ENCODE results near the gene TBX15.

Gene TBX15

GRCh38 chr1:119001181-119002027 is 13.3 kb upstream of the TBX15 start:
- DNase-seq = no peak

GRCh38 chr1:119000371-119001180 is 12.4 kb upstream of the TBX15 start:
- no peak for DNase-seq

- DNase-seq = no peak
Observed at GRCh38 chr1:118999348-119000071, 11.4 kb upstream of the TBX15 start.

- no peak for DNase-seq
Observed at GRCh38 chr1:118998171-118998570, 10.0 kb upstream of the TBX15 start.

- DNase-seq = no peak
Observed at GRCh38 chr1:118997225-118997624, 9.1 kb upstream of the TBX15 start.

- no peak for DNase-seq
Observed at GRCh38 chr1:118995312-118996016, 7.3 kb upstream of the TBX15 start.

GRCh38 chr1:118993700-118994026 is 5.5 kb upstream of the TBX15 start:
- no peak for DNase-seq

- no peak for DNase-seq
Observed at GRCh38 chr1:118992868-118993699, 4.9 kb upstream of the TBX15 start.

- DNase-seq = no peak
Observed at GRCh38 chr1:118992237-118992825, 4.2 kb upstream of the TBX15 start.

- no peak for DNase-seq
Observed at GRCh38 chr1:118991448-118991847, 3.3 kb upstream of the TBX15 start.

- DNase-seq = no peak
Observed at GRCh38 chr1:118990513-118991152, 2.5 kb upstream of the TBX15 start.

GRCh38 chr1:118989878-118990378 is 1.8 kb upstream of the TBX15 start:
- DNase-seq = no peak

GRCh38 chr1:118989006-118989815 is 1.1 kb upstream of the TBX15 start:
- DNase-seq = no peak

- DNase-seq = no peak
Observed at GRCh38 chr1:118987468-118988185, 516 bp downstream of the TBX15 start.

- no peak for DNase-seq
Observed at GRCh38 chr1:118986555-118987467, 1.3 kb downstream of the TBX15 start.

GRCh38 chr1:118985640-118986554 is 2.2 kb downstream of the TBX15 start:
- DNase-seq = no peak

Data from CD4-positive, alpha-beta T cell treated with Interleukin-1 beta for 1 hour (primary cell).